ENCODE data around the gene FBXL14.

GRCh38 chr12:1575408-1576401, 18.7 kb downstream of the FBXL14 start:
- no peak for TF ChIP-seq POLR2A (conservative IDR thresholded peaks at IDR 0.05)
- no peak for TF ChIP-seq CHD1 (IDR thresholded peaks at IDR 0.05; ENCODE audit: low read length)
- TF ChIP-seq ETS1 (conservative IDR thresholded peaks at IDR 0.05; ENCODE audit: control insufficient read depth, low read depth, low read length), result no peak
- TF ChIP-seq BCOR (IDR thresholded peaks at IDR 0.05), result no peak
- no peak for TF ChIP-seq ZNF324 (CRISPR knock-in tag; IDR thresholded peaks at IDR 0.05)
- TF ChIP-seq ZNF668 (CRISPR knock-in tag; IDR thresholded peaks at IDR 0.05), result no peak
- TF ChIP-seq COPS2 (conservative IDR thresholded peaks at IDR 0.05), result no peak
- no peak for TF ChIP-seq HNRNPLL (IDR thresholded peaks at IDR 0.05; ENCODE audit: low read depth, low read length, poor library complexity, severe bottlenecking)
